GM12801 (cell line): ENCODE results near the gene SCP2D1.

ENCODE experiments used
- TF ChIP-seq, protein P1 (sequence below): IDR thresholded peaks from one replicate; pipeline ENCODE4 v1.5.1; 2011; ENCODE audit warnings: control low read depth; ENCODE audit not compliant: insufficient read length; ENCODE audit errors: extremely low read depth

SCP2D1 gene

GRCh38 chr20:18813483-18813882 is at the start of gene SCP2D1:
Gene SCP2D1, plus strand, starts transcription at chr20:18813783. Its CDS starts 33 bp downstream, at chr20:18813816.
- TF ChIP-seq, protein P1, sequence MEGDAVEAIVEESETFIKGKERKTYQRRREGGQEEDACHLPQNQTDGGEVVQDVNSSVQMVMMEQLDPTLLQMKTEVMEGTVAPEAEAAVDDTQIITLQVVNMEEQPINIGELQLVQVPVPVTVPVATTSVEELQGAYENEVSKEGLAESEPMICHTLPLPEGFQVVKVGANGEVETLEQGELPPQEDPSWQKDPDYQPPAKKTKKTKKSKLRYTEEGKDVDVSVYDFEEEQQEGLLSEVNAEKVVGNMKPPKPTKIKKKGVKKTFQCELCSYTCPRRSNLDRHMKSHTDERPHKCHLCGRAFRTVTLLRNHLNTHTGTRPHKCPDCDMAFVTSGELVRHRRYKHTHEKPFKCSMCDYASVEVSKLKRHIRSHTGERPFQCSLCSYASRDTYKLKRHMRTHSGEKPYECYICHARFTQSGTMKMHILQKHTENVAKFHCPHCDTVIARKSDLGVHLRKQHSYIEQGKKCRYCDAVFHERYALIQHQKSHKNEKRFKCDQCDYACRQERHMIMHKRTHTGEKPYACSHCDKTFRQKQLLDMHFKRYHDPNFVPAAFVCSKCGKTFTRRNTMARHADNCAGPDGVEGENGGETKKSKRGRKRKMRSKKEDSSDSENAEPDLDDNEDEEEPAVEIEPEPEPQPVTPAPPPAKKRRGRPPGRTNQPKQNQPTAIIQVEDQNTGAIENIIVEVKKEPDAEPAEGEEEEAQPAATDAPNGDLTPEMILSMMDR, result no peak

DNA sequence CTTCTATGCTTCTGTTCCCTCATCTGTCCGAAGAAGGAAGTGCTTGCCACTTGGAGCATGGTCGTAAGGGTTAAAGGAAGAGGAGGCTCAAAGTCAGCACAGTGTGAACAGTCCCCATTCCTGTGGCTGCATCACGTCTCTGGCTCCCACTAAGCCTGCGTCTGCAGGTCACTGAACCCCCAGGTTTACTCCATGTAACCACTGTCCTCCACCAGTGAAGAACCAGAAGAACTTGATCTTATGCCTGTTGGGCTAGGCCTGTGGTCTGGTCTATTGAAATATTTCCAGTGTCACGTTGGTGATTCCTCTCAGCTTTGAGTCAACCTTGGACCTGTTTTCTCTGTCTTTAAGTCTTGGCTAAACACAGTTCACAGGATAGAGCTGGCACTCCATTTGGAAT is 45.9 kb upstream of the SCP2D1 start:
- TF ChIP-seq, protein P1, result no peak

DNA sequence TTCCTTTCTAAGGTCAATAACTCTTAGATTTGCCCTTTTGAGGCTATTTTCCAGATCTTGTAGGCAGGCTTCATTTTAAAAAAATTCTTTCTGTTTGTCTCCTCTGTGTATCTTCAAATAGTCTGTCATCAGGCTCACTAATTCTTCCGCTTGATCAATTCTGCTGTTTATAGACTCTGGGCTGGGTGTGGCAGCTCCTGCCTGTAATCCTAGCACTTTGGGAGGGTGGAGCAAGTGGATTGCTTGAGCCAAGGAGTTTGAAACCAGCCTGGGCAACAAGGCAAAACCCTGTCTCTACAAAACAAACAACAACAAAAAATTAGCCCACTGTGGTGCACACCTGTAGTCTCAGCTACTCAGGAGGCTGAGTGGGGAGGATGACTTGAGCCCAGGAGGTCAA is 40.0 kb upstream of the SCP2D1 start:
- TF ChIP-seq, protein P1, result no peak

DNA sequence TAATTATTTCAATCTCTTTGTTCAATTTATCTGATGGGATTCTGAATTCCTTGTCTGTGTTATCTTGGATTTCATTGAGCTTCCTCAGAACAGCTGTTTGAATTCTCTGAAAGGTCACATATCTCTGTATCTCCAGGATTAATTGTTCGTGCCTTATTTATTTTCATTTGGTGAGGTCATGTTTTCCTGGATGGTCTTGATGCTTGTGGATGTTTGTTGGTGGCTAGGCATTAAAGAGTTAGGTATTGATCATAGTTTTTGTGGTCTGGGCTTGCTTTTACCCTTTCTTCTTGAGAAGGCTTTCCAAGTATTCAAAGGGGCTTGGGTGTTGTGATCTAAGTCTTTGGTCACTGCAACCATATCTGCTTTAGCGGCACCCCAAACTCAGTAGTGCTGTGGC is 39.4 kb upstream of the SCP2D1 start:
- TF ChIP-seq, protein P1, result no peak

DNA sequence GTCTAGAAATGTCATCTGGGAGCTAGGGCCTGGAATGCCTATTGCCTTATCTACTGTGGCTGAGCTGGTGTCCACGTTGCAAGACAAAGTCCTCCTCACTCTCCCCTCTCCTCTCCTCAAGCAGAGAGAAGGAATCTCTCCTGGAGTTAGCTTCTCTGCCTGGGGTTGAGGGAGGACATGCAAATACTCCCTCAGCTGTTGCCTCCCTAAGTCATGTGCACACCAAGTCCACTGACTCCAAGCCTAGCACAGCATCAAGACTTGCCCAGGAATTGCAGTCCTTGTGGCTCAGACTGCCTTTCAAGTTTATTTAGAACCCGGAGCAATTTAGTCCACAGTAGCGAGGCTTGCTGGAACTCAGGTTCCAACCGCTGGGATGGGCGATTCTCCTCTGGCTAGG is 38.0 kb upstream of the SCP2D1 start:
- TF ChIP-seq, protein P1, result no peak

DNA sequence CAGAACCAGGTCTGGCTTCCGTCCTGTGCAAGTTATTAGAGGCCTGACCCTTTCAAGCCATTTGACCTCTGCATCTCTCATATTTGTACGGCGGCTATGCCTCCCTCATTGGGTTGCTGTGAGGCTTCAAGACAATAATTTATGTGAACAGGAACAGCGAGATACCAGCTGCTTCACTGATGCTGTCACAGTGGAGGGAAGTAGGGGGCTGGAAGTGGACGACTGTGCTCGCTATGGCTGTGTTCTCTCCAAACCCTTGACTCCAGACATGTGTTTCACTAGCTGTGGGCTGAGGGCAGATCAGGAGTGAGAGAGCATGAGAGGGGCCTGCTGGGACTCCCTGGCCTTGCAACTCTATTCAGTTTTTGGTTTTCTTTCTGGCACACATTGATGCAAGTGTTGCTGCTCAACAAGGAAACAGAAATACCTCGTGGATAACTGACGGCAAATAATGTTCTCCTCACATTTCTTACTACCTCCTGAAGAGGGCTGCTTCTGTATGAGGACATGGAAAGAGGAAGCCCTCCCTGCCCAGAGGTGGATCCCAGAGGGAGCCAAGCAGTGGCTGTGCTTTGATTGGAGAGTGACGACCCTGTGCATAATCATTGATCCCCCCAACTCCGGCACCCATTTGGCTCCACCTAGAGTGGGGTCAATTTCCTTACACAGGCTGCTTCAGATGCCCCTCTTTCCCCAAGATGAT is 34.7 kb upstream of the SCP2D1 start:
- TF ChIP-seq, protein P1, result no peak

GRCh38 chr20:18780385-18781130 is 33.0 kb upstream of the SCP2D1 start:
- TF ChIP-seq, protein P1, result no peak
